Measurements from ENCODE around the gene MAP2K5.

DNA sequence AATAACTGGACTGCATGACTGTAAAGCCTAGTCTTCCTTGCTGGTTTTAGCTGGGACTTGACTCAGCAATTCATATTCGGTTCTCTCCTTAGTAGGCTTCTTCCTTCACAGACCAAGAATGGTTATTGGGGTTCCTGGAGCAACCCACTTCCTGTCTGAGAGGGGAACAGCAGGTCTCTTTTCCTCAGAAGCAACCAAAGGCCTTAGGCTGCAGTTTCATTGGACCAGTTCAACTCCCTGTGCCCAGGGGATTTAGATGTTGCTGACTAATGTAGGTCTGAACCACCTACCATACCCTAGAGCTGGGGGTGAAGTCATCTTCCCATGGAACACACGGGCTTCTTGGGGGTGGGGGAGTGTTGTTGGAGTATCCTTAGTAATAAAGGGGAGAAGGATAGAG is 198.8 kb downstream of the MAP2K5 start:
- TF ChIP-seq, protein P1, sequence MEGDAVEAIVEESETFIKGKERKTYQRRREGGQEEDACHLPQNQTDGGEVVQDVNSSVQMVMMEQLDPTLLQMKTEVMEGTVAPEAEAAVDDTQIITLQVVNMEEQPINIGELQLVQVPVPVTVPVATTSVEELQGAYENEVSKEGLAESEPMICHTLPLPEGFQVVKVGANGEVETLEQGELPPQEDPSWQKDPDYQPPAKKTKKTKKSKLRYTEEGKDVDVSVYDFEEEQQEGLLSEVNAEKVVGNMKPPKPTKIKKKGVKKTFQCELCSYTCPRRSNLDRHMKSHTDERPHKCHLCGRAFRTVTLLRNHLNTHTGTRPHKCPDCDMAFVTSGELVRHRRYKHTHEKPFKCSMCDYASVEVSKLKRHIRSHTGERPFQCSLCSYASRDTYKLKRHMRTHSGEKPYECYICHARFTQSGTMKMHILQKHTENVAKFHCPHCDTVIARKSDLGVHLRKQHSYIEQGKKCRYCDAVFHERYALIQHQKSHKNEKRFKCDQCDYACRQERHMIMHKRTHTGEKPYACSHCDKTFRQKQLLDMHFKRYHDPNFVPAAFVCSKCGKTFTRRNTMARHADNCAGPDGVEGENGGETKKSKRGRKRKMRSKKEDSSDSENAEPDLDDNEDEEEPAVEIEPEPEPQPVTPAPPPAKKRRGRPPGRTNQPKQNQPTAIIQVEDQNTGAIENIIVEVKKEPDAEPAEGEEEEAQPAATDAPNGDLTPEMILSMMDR (IDR thresholded peaks at IDR 0.05), result no peak
- TF ChIP-seq POLR2A (IDR thresholded peaks at IDR 0.05), result no peak

All from right lobe of liver (tissue), 4 donors.